ENCODE results near the gene FNBP1. TPM values are rescaled to one million over a fixed set of nuclear protein-coding genes. Genes with fewer than 3 reads are reported as not detected.

Gene FNBP1
- total RNA-seq, 2 experiments from 2014 or later = 206 to 247 TPM

DNA sequence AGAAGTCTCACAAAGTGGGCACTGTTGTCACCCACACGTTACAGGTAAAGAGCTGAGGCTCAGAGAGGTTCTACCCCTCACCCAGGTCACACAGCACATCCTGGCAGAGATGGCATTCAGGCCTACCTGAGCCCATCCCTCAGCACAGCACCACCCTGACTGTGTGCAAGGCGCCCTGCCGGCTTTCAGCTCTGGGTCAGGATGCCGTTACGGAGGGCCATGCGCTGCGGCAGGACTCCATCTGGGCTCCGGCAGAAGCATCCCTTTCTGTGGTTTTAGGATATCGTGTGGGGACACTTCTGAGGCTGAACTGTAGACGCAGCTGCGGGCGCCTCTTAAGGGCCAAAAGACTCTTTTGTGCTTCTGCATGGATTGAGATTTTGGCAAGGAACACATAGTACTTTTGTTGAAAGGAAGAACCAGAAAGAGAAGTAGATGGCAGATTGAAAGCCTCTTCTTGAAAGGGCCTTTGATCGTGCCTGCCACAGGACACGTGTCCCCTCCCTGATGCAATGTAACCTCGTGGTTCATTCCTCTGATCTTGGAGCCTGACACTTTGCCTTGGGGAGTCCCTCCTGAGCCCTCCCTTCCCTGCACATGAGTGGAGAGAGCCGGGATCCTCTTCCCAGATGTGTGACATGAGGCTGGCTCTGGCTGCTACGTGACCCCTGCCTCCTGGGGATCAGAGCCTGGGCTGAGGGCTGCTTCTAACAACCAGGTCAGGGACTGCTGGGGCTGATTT is 176.4 kb downstream of the FNBP1 start:
- Mint-ChIP-seq H3K4me1 (peaks cover 94% of the 10 kb centered on the region), H3K27me3 (no peaks in the 10 kb centered on the region), H3K9me3 (no peaks in the 10 kb centered on the region), H3K4me3 (peak overlapping the region; percentile 35), H3K36me3 (ENCODE audit: low read depth) (peaks cover 76% of the 10 kb centered on the region), H3K27ac (peak overlapping the region; percentile 89)
- CTCF ChIA-PET = interaction anchor here (0.9 to 3.1 kb wide), 3 partner anchors 19 to 63 kb away, joined by 3 to 10 read pairs (median 9); partner anchors contain the start of gene TOR1B
- DNase-seq = peak; percentile 76
- POLR2A ChIA-PET = no interaction called here

DNA sequence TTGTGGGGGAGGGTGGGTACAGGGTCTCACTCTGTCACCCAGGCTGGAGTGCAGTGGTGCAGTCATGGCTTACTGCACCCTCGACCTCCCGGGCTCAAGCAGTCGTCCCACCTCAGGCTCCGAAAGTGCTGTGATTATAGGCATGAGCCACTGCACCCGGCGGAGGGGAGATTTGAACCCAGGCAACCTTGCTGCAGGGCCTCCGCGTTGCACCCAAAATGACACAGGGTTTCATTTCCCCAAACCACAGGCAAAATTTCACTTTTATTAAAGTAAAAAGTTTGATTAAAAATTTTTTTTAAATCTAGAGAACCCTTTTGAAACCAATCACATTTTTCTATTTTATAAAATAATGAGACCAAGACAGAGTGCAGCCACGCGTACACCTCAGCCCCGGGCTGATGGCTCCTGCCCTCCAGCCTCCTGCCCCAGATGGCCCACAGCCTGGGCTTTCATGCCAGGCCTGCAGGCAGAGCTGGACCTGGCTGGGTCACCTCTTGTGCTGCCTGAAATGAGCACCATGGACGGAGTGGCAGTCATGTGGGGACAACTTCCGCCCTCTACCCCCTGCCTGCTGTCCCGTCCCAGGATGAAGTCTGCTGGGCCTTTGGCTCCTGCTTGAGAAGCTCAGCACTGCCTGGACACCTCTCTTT is 177.2 kb downstream of the FNBP1 start:
- Mint-ChIP-seq H3K27ac (peak overlapping the region; percentile 89), H3K9me3 (no peaks in the 10 kb centered on the region), H3K4me1 (peaks cover 94% of the 10 kb centered on the region), H3K4me3 (peak overlapping the region; percentile 35), H3K27me3 (no peaks in the 10 kb centered on the region), H3K36me3 (ENCODE audit: low read depth) (peaks cover 77% of the 10 kb centered on the region)
- CTCF ChIA-PET = interaction anchor here (0.9 to 3.1 kb wide), 4 partner anchors 10 to 177 kb away, joined by 3 to 9 read pairs (median 4); partner anchors contain the start of gene FNBP1
- POLR2A ChIA-PET = interaction anchor here (0.7 kb wide), 1 partner anchor 209 kb away, joined by 3 read pairs; no protein-coding TSS in a partner anchor
- no peak for DNase-seq

DNA sequence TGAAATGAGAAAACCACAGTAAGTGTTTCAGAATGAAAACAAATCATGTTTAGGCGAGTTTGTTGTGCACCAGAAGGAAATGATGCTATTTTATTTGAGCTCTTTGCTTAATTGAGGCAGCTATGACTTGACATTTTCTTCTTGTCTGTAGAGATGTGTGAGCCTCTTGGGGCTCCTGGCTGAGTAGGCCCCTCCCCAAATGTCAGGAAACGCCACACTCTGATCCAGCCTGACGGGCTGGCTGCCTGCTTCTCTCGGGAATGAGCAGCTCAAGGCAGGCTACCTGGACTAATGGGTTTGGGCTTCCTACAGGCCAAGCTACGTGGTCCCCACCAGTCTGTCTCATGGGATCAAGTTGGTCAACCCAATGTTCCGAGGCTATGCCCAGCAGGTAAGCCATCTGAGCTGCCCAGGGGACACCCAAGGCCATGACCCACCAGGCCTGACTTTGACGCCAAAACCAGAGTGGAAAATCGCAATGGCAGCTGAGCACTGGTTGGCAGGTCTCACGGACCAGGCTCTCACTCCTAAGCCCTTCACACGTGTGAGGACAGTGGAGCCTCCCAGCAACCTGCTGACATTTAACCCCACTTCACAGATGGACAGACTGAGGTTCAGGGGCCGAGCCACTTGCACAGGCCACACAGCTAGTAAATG is 177.9 kb downstream of the FNBP1 start:
- DNase-seq = no peak
- CTCF ChIA-PET = interaction anchor here (0.9 to 3.1 kb wide), 7 partner anchors 10 to 177 kb away, joined by 3 to 9 read pairs (median 4); partner anchors contain the start of gene FNBP1
- H3K27me3 Mint-ChIP-seq = no peaks in the 10 kb centered on the region
- peak overlapping the region; percentile 5 for H3K4me3 Mint-ChIP-seq
- no peaks in the 10 kb centered on the region for H3K9me3 Mint-ChIP-seq
- H3K4me1 Mint-ChIP-seq = peaks cover 91% of the 10 kb centered on the region
- POLR2A ChIA-PET = interaction anchor here (0.7 kb wide), 1 partner anchor 210 kb away, joined by 3 read pairs; no protein-coding TSS in a partner anchor
- peak overlapping the region; percentile 89 for H3K27ac Mint-ChIP-seq
- H3K36me3 Mint-ChIP-seq (ENCODE audit: low read depth) = peaks cover 74% of the 10 kb centered on the region

GRCh38 chr9:129863059-129863690 is 179.8 kb downstream of the FNBP1 start:
- ChIA-PET POLR2A (interaction anchor here (0.6 to 0.7 kb wide), 3 partner anchors 13 to 28 kb away, joined by 4 to 8 read pairs (median 4); partner anchors contain the start of genes C9orf78 and USP20), CTCF (interaction anchor here (0.7 to 1.8 kb wide), 6 partner anchors 10 to 819 kb away, joined by 3 to 6 read pairs (median 3); no protein-coding TSS in a partner anchor)
- Mint-ChIP-seq H3K36me3 (ENCODE audit: low read depth) (peaks cover 71% of the 10 kb centered on the region), H3K27ac (peak overlapping the region; percentile 87), H3K9me3 (no peaks in the 10 kb centered on the region), H3K27me3 (no peaks in the 10 kb centered on the region), H3K4me1 (peaks cover 78% of the 10 kb centered on the region), H3K4me3 (peak overlapping the region; percentile 57)
- peak; percentile 87 for DNase-seq

DNA sequence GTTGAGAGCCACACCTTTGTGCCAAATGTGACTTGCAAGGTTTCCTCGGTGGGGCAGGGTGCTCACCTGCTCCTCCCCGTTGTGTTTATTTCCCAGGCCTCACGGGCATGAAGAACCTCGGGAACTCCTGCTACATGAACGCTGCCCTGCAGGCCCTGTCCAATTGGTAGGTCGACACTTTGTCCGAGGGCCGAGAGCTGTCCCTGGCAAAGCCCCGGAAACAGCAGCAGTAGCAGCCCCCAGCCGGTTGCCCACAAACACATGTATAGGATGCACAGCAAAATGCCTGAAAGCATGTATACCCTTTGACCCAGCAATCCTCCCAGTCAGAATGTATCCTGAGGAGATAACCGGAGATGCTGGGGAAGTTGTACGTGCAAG is 181.6 kb downstream of the FNBP1 start:
- peak overlapping the region; percentile 76 for H3K27ac Mint-ChIP-seq
- H3K4me1 Mint-ChIP-seq = peaks cover 74% of the 10 kb centered on the region
- no peaks in the 10 kb centered on the region for H3K27me3 Mint-ChIP-seq
- DNase-seq = no peak
- H3K9me3 Mint-ChIP-seq = no peaks in the 10 kb centered on the region
- H3K36me3 Mint-ChIP-seq (ENCODE audit: low read depth) = peaks cover 69% of the 10 kb centered on the region
- H3K4me3 Mint-ChIP-seq = no peak overlapping the region
- POLR2A ChIA-PET = no interaction called here
- CTCF ChIA-PET = interaction anchor here (0.5 to 1.9 kb wide), 4 partner anchors 17 to 25 kb away, joined by 3 to 6 read pairs (median 3); no protein-coding TSS in a partner anchor

- ChIA-PET POLR2A (no interaction called here), CTCF (interaction anchor here (0.5 to 1.9 kb wide), 9 partner anchors 10 to 98 kb away, joined by 3 to 6 read pairs (median 3); partner anchors contain the start of gene TOR1A)
- Mint-ChIP-seq H3K36me3 (ENCODE audit: low read depth) (peaks cover 68% of the 10 kb centered on the region), H3K4me1 (peaks cover 73% of the 10 kb centered on the region), H3K9me3 (no peaks in the 10 kb centered on the region), H3K27me3 (no peaks in the 10 kb centered on the region), H3K27ac (peak overlapping the region; percentile 88), H3K4me3 (no peak overlapping the region)
- DNase-seq = no peak
These were observed 182.1 kb downstream of the FNBP1 start for GRCh38 chr9:129860653-129861446.

- ChIA-PET POLR2A (no interaction called here), CTCF (interaction anchor here (1.3 kb wide), 1 partner anchor 20 kb away, joined by 4 read pairs; no protein-coding TSS in a partner anchor)
- peaks cover 75% of the 10 kb centered on the region for H3K4me1 Mint-ChIP-seq
- no peaks in the 10 kb centered on the region for H3K27me3 Mint-ChIP-seq
- no peak for DNase-seq
- H3K4me3 Mint-ChIP-seq = no peak overlapping the region
- H3K36me3 Mint-ChIP-seq (ENCODE audit: low read depth) = peaks cover 74% of the 10 kb centered on the region
- H3K9me3 Mint-ChIP-seq = no peaks in the 10 kb centered on the region
- peak overlapping the region; percentile 62 for H3K27ac Mint-ChIP-seq
These were observed 184.6 kb downstream of the FNBP1 start for GRCh38 chr9:129858167-129858962.

DNA sequence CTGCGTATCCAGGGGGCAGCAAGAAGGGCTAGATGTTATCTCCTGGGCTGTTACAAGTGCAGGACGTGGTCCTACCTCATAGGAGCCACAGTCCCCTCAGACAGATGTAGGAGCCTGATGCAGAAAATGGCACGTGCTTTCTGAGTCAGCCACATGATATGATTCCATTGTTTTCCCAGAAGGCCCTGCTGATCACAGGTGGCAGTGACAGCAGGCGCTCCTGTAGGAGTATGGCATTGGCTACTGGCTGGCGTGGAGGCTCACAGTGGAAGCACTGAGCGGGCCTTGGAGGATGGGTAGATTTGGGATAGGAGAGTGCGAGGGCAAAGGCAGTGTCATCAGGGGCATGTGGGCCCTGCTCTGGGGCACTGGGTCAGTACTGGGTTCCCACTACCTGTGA is 185.8 kb downstream of the FNBP1 start:
- Mint-ChIP-seq H3K27ac (peak overlapping the region; percentile 60), H3K4me1 (peaks cover 73% of the 10 kb centered on the region), H3K27me3 (no peaks in the 10 kb centered on the region), H3K36me3 (ENCODE audit: low read depth) (peaks cover 75% of the 10 kb centered on the region), H3K9me3 (no peaks in the 10 kb centered on the region), H3K4me3 (no peak overlapping the region)
- no peak for DNase-seq
- ChIA-PET CTCF (no interaction called here), POLR2A (no interaction called here)

GRCh38 chr9:129854588-129855110 is 188.3 kb downstream of the FNBP1 start:
- peak overlapping the region; percentile 15 for H3K4me3 Mint-ChIP-seq
- CTCF ChIA-PET = interaction anchor here (0.6 to 2.2 kb wide), 3 partner anchors 12 to 48 kb away, joined by 3 to 9 read pairs (median 3); no protein-coding TSS in a partner anchor
- DNase-seq = peak; percentile 34
- no peaks in the 10 kb centered on the region for H3K27me3 Mint-ChIP-seq
- H3K9me3 Mint-ChIP-seq = no peaks in the 10 kb centered on the region
- peaks cover 71% of the 10 kb centered on the region for H3K4me1 Mint-ChIP-seq
- H3K27ac Mint-ChIP-seq = peak overlapping the region; percentile 81
- H3K36me3 Mint-ChIP-seq (ENCODE audit: low read depth) = peaks cover 76% of the 10 kb centered on the region
- POLR2A ChIA-PET = interaction anchor here (0.7 to 0.8 kb wide), 2 partner anchors 10 to 31 kb away, joined by 3 to 5 read pairs; no protein-coding TSS in a partner anchor

- Mint-ChIP-seq H3K4me1 (peaks cover 69% of the 10 kb centered on the region), H3K9me3 (no peaks in the 10 kb centered on the region), H3K4me3 (no peak overlapping the region), H3K27me3 (no peaks in the 10 kb centered on the region), H3K27ac (peak overlapping the region; percentile 48), H3K36me3 (ENCODE audit: low read depth) (peaks cover 70% of the 10 kb centered on the region)
- ChIA-PET POLR2A (no interaction called here), CTCF (interaction anchor here (0.9 to 2.2 kb wide), 3 partner anchors 10 to 117 kb away, joined by 3 to 9 read pairs (median 5); no protein-coding TSS in a partner anchor)
- no peak for DNase-seq
These were observed 189.4 kb downstream of the FNBP1 start for GRCh38 chr9:129853614-129854013.

DNA sequence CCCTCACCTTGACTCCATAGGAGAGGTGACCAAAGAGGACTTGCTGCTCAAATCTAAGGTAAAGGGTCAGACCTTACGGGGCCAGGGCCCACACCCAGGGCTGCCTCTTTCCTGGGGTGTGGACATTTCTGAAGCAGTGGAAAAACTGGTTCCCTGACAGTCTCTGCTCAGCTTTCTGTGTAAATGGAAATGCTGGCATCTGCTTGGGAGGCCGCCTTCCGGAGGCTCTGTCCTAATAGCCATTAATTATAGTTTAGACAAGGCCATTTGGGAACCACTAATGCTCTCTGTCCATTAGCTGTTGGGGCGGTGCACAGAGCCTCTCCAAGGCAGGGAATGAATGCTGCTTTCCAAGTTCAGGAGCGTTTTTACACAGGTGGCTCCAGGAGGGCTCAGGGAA is 190.4 kb downstream of the FNBP1 start:
- ChIA-PET CTCF (interaction anchor here (0.9 to 1.7 kb wide), 3 partner anchors 11 to 115 kb away, joined by 3 to 5 read pairs (median 3); no protein-coding TSS in a partner anchor), POLR2A (no interaction called here)
- no peak overlapping the region for H3K4me3 Mint-ChIP-seq
- no peaks in the 10 kb centered on the region for H3K27me3 Mint-ChIP-seq
- H3K36me3 Mint-ChIP-seq (ENCODE audit: low read depth) = peaks cover 66% of the 10 kb centered on the region
- DNase-seq = no peak
- peaks cover 66% of the 10 kb centered on the region for H3K4me1 Mint-ChIP-seq
- no peak overlapping the region for H3K27ac Mint-ChIP-seq
- H3K9me3 Mint-ChIP-seq = no peaks in the 10 kb centered on the region

Data from activated CD4-positive, alpha-beta T cell treated with anti-CD3 and anti-CD28 coated beads, Interleukin-2, amount 10 ng/mL, durations not matched to agents 7 days and 5 days (primary cell).